DND-41 (cell line): ENCODE data around the gene IKBKE.

ENCODE experiments used
- ATAC-seq: fragments of 200-7000 bp; cut with Tn5 transposase; 3 replicates; pipeline ENCODE4 v1.9.1; 2021; ENCODE audit warnings: low read depth; ENCODE audit not compliant: insufficient read depth
- DNase-seq: peaks from one replicate; pipeline ENCODE4 v3.0.0-alpha.2; 2020
- H2AFZ ChIP-seq: 2 replicates; pipeline ENCODE4 v1.6.0; 2012; ENCODE audit warnings: low read depth, low read length
- H3K27ac ChIP-seq: 2 replicates; pipeline ENCODE4 v1.5.1; 2012; ENCODE audit warnings: low read length, inconsistent platforms
- H3K27me3 ChIP-seq: fragments of 200-600 bp; sonication (generic); 2 replicates; pipeline ENCODE4 v1.6.0; 2012; ENCODE audit warnings: low read length, mild to moderate bottlenecking, inconsistent platforms; ENCODE audit not compliant: insufficient read depth, poor library complexity
- H3K36me3 ChIP-seq: 2 replicates; pipeline ENCODE4 v1.5.1; 2012; ENCODE audit warnings: low read length, inconsistent platforms; ENCODE audit not compliant: insufficient read depth
- H3K4me1 ChIP-seq: 2 replicates; pipeline ENCODE4 v1.5.1; 2012; ENCODE audit warnings: mild to moderate bottlenecking, low read length; ENCODE audit not compliant: insufficient read depth
- H3K4me2 ChIP-seq: 2 replicates; pipeline ENCODE4 v1.6.0; 2012; ENCODE audit warnings: mild to moderate bottlenecking, moderate library complexity, low read length, inconsistent platforms; ENCODE audit not compliant: insufficient read depth
- H3K4me3 ChIP-seq, 2 experiments: fragments of 200-600 bp in 1 of 2; shearing (Covaris generic) in 1 of 2; 2 replicates each; pipeline ENCODE4 v1.5.1; 2012 to 2016; ENCODE audit warnings: inconsistent platforms in 2 of 2, low read length in 2 of 2, mild to moderate bottlenecking in 2 of 2, low read depth in 1 of 2, moderate library complexity in 1 of 2
- H3K79me2 ChIP-seq: 2 replicates; pipeline ENCODE4 v1.6.0; 2012; ENCODE audit warnings: low read length, inconsistent platforms; ENCODE audit not compliant: insufficient read depth
- H3K9ac ChIP-seq: 2 replicates; pipeline ENCODE4 v1.6.0; 2012; ENCODE audit warnings: low read depth, mild to moderate bottlenecking, inconsistent platforms, low read length, moderate library complexity
- H3K9me3 ChIP-seq: 2 replicates; pipeline ENCODE4 v1.5.1; 2012; ENCODE audit warnings: low read length, moderate library complexity, mild to moderate bottlenecking, inconsistent platforms; ENCODE audit not compliant: insufficient read depth, severe bottlenecking
- H4K20me1 ChIP-seq: 2 replicates; pipeline ENCODE4 v1.6.0; 2012; ENCODE audit warnings: low read length; ENCODE audit not compliant: insufficient read depth
- EZH2 ChIP-seq: IDR thresholded peaks from 3 replicates; pipeline ENCODE4 v1.6.1; 2012; ENCODE audit warnings: borderline replicate concordance, low read depth, mild to moderate bottlenecking, moderate library complexity, low read length, inconsistent platforms; ENCODE audit not compliant: severe bottlenecking
- TF ChIP-seq, protein P1 (sequence below): IDR thresholded peaks from 2 replicates; pipeline ENCODE4 v1.5.1; 2012; ENCODE audit warnings: borderline replicate concordance, low read length, moderate library complexity, mild to moderate bottlenecking; ENCODE audit not compliant: poor library complexity, severe bottlenecking; ENCODE audit errors: extremely low read depth

IKBKE gene

DNA sequence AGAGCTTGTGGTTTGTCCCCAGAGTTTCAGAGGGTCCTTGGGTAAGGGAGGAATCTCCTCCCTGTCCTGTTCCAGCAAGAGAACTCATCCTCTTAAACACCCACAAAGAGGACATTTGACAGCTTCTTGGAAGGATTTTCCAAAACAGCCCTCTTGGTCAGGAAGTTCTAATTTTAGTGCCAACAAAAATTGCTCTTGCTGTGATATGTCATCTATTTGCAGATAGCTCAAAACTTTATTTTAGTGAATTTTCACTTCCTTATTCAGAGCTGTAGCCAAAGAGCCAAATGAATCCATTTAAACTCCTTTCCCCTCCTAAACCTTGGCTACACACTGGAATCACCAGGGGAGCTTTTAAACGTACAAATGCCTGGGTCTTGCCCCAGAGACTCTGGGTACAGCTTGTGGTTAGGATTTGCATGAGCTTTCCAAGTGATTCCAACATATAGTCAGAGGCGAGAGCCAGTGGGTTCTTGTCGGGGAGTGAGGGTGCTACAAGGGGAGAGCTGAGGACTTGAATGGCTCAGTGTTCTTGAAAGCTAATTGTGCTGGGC is 25.3 kb downstream of the IKBKE start:
- no peak for DNase-seq

DNA sequence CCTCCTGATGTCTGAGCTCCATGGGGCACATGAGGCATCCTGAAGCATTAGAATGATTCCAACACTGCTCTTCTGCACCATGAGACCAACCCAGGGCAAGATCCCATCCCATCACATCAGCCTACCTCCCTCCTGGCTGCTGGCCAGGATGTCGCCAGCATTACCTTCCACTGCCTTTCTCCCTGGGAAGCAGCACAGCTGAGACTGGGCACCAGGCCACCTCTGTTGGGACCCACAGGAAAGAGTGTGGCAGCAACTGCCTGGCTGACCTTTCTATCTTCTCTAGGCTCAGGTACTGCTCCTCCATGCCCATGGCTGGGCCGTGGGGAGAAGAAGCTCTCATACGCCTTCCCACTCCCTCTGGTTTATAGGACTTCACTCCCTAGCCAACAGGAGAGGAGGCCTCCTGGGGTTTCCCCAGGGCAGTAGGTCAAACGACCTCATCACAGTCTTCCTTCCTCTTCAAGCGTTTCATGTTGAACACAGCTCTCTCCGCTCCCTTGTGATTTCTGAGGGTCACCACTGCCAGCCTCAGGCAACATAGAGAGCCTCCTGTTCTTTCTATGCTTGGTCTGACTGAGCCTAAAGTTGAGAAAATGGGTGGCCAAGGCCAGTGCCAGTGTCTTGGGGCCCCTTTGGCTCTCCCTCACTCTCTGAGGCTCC is 26.0 kb downstream of the IKBKE start:
- no peaks in the 10 kb centered on the region for H3K4me1 ChIP-seq
- H4K20me1 ChIP-seq, result no peaks in the 10 kb centered on the region
- H3K27me3 ChIP-seq, result no peaks in the 10 kb centered on the region
- H3K9me3 ChIP-seq, result no peaks in the 10 kb centered on the region
- no peak overlapping the region for H3K4me3 ChIP-seq
- no peak for DNase-seq
- no peak overlapping the region for H3K27ac ChIP-seq
- H2AFZ ChIP-seq, result no peak overlapping the region
- no peak overlapping the region for H3K9ac ChIP-seq
- no peak for ATAC-seq
- no peak overlapping the region for H3K4me2 ChIP-seq
- peaks cover 30% of the 10 kb centered on the region for H3K36me3 ChIP-seq
- no peaks in the 10 kb centered on the region for H3K79me2 ChIP-seq
- TF ChIP-seq EZH2, result no peak
- TF ChIP-seq, protein P1, sequence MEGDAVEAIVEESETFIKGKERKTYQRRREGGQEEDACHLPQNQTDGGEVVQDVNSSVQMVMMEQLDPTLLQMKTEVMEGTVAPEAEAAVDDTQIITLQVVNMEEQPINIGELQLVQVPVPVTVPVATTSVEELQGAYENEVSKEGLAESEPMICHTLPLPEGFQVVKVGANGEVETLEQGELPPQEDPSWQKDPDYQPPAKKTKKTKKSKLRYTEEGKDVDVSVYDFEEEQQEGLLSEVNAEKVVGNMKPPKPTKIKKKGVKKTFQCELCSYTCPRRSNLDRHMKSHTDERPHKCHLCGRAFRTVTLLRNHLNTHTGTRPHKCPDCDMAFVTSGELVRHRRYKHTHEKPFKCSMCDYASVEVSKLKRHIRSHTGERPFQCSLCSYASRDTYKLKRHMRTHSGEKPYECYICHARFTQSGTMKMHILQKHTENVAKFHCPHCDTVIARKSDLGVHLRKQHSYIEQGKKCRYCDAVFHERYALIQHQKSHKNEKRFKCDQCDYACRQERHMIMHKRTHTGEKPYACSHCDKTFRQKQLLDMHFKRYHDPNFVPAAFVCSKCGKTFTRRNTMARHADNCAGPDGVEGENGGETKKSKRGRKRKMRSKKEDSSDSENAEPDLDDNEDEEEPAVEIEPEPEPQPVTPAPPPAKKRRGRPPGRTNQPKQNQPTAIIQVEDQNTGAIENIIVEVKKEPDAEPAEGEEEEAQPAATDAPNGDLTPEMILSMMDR, result no peak

More for the DNA sequence above, 25.3 kb downstream of the IKBKE start:
- Histone ChIP-seq H2AFZ (no peak overlapping the region), H3K79me2 (no peaks in the 10 kb centered on the region), H3K27ac (no peak overlapping the region), H3K4me2 (no peak overlapping the region), H4K20me1 (no peaks in the 10 kb centered on the region), H3K4me1 (no peaks in the 10 kb centered on the region), H3K4me3 (no peak overlapping the region), H3K9ac (no peak overlapping the region), H3K27me3 (no peaks in the 10 kb centered on the region), H3K9me3 (no peaks in the 10 kb centered on the region), H3K36me3 (peaks cover 37% of the 10 kb centered on the region)
- no peak for ATAC-seq
- TF ChIP-seq, protein P1, result no peak
- no peak for TF ChIP-seq EZH2

DNA sequence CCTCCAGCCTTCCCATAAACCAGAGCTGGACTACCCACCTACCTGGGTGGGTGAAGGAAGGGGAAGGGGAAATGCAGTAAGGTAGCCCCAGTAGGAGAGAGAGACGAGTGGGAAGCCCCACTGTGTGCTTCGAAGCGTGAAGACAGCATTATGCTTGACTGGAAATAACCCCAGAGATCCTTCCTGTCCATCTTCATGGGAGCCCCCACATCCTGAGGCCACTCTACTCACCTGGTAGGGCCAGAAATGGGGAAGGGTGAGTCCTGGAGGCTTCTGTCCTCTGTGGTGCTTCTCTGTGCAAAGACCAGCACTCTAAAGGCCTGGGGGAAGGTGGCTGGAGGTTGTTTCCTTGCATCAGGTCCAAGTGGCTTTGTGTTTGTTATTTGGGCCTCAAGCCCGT is 27.1 kb downstream of the IKBKE start:
- no peak for TF ChIP-seq EZH2
- TF ChIP-seq, protein P1, result no peak
- Histone ChIP-seq H2AFZ (no peak overlapping the region), H3K9ac (no peak overlapping the region), H3K4me2 (no peak overlapping the region), H3K36me3 (peaks cover 21% of the 10 kb centered on the region), H3K4me1 (no peaks in the 10 kb centered on the region), H3K27ac (no peak overlapping the region), H4K20me1 (no peaks in the 10 kb centered on the region), H3K4me3 (no peak overlapping the region), H3K79me2 (no peaks in the 10 kb centered on the region), H3K27me3 (no peaks in the 10 kb centered on the region), H3K9me3 (no peaks in the 10 kb centered on the region)
- DNase-seq (no peak), ATAC-seq (no peak)
